GM23248 (cell line): ENCODE data around the gene COX6B2.

Source experiments
- EZH2 ChIP-seq: fragments of 200-600 bp; sonication (generic); IDR thresholded peaks from 2 replicates; pipeline ENCODE4 v1.6.1; 2018; ENCODE audit warnings: antibody characterized with exemption, mild to moderate bottlenecking; ENCODE audit not compliant: insufficient read depth, poor library complexity, severe bottlenecking
- EZH2phosphoT487 ChIP-seq: fragments of 200-600 bp; sonication (generic); IDR thresholded peaks from 2 replicates; pipeline ENCODE4 v1.6.1; 2018; ENCODE audit warnings: antibody characterized with exemption, moderate library complexity, mild to moderate bottlenecking, low read depth; ENCODE audit not compliant: insufficient read depth

DNA sequence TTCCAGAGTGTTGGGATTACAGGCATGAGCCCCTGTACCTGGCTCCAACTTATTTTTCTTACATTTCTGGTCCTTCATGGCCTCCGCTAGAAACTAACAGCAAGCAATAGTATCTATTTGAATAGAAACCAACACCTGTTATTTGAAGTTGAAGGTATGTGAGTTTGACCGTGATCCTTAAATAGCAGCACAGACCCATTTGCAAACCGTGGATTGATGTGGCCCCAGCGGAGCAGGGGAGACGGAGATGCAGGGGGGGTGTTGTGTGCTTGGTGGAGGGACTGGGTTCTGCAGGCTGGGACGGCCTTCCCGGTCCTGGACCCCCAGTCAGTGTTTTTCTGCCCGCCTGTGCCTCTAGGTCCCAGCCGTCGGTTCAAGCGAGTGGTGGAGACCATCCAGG, 46.2 kb downstream of the COX6B2 start:
- TF ChIP-seq EZH2phosphoT487 (no peak), EZH2 (no peak)
